OCI-LY7 (cell line): ENCODE data around the gene WDR37. TPM values are rescaled to one million over a fixed set of nuclear protein-coding genes. Genes with fewer than 3 reads are reported as not detected.

Source experiments
- BruUV-seq: library from RNA; stranded (reverse); fragments of 400-500 nt; replicated peaks from 2 replicates; lab custom pipeline; 2021; lab: Mats Ljungman, UMichigan
- CTCF ChIA-PET: fragments of 300-600 bp; sonication (Branson Sonifier 250); formaldehyde crosslinking; loops from one replicate; lab custom pipeline; 2022; ENCODE audit warnings: antibody characterized with exemption; ENCODE audit not compliant: unreplicated experiment; lab: Charles Lee
- POLR2A ChIA-PET: fragments of 300-600 bp; sonication (Branson Sonifier 250); formaldehyde crosslinking; loops from one replicate; lab custom pipeline; 2022; ENCODE audit warnings: antibody characterized with exemption; lab: Charles Lee
- DNase-seq: peaks from one replicate; pipeline ENCODE4 v3.0.0-alpha.2; 2015; ENCODE audit warnings: low spot score
- H2AFZ ChIP-seq: fragments of 200-600 bp; sonication (generic), shearing (Covaris generic); 2 replicates; pipeline ENCODE4 v1.6.1; 2014; ENCODE audit warnings: mild to moderate bottlenecking, antibody characterized with exemption, low read length, moderate library complexity
- H3K27ac ChIP-seq: fragments of 200-600 bp; sonication (generic); 2 replicates; pipeline ENCODE4 v1.5.1; 2014; ENCODE audit warnings: mixed run types, low read depth, mild to moderate bottlenecking, moderate library complexity, low read length, inconsistent platforms; ENCODE audit not compliant: poor library complexity, severe bottlenecking
- H3K36me3 ChIP-seq: fragments of 200-600 bp; sonication (generic); 2 replicates; pipeline ENCODE4 v1.6.1; 2014; ENCODE audit warnings: mild to moderate bottlenecking, antibody characterized with exemption, low read length, moderate library complexity, mixed read lengths; ENCODE audit not compliant: insufficient read depth
- H3K4me1 ChIP-seq: fragments of 200-600 bp; sonication (generic); 2 replicates; pipeline ENCODE4 v1.5.1; 2014; ENCODE audit warnings: mild to moderate bottlenecking, low read length; ENCODE audit not compliant: insufficient read depth, poor library complexity, severe bottlenecking
- H3K4me2 ChIP-seq: fragments of 200-600 bp; sonication (generic); 2 replicates; pipeline ENCODE4 v1.6.1; 2014; ENCODE audit warnings: mild to moderate bottlenecking, low read length
- H3K4me3 ChIP-seq: fragments of 200-600 bp; sonication (generic); 2 replicates; pipeline ENCODE4 v1.5.1; 2014; ENCODE audit warnings: mild to moderate bottlenecking, low read depth, low read length; ENCODE audit not compliant: poor library complexity, severe bottlenecking
- H3K79me2 ChIP-seq: fragments of 200-600 bp; sonication (generic); 2 replicates; pipeline ENCODE4 v1.6.1; 2016; ENCODE audit warnings: low read depth, mild to moderate bottlenecking, low read length, moderate library complexity, mixed read lengths; ENCODE audit not compliant: insufficient read depth
- H3K9me2 ChIP-seq: fragments of 200-600 bp; sonication (generic); 2 replicates; pipeline ENCODE4 v1.6.1; 2016; ENCODE audit warnings: mild to moderate bottlenecking, low read length, mixed read lengths; ENCODE audit not compliant: insufficient read depth
- H3K9me3 ChIP-seq: fragments of 200-600 bp; sonication (generic); 2 replicates; pipeline ENCODE4 v1.6.1; 2014; ENCODE audit warnings: mild to moderate bottlenecking, mixed run types, low read length, mixed read lengths
- H4K20me1 ChIP-seq: fragments of 200-600 bp; sonication (generic); 2 replicates; pipeline ENCODE4 v1.6.1; 2014; ENCODE audit warnings: mild to moderate bottlenecking, antibody characterized with exemption, low read length, moderate library complexity, mixed read lengths; ENCODE audit not compliant: insufficient read depth
- CTCF ChIP-seq: fragments of 200-600 bp; sonication (generic); conservative IDR thresholded peaks from 2 replicates; pipeline ENCODE4 v1.5.1; 2014; ENCODE audit warnings: mild to moderate bottlenecking, antibody characterized with exemption, low read length, moderate library complexity, mixed read lengths
- EZH2phosphoT487 ChIP-seq: fragments of 200-600 bp; sonication (generic); IDR thresholded peaks from 2 replicates; pipeline ENCODE4 v1.6.1; 2018; ENCODE audit warnings: low read depth, borderline replicate concordance, mild to moderate bottlenecking, mixed run types, antibody characterized with exemption, low read length, moderate library complexity, mixed read lengths
- intact Hi-C: fragments of 100-400 bp; cut with micrococcal nuclease; formaldehyde crosslinking; loops from one replicate; pipeline ENCODE4 v1.10.0; 2022; ENCODE audit not compliant: unreplicated experiment
- total RNA-seq, 2 experiments: library from RNA; depleted of rRNA in 1 of 2; stranded (reverse); fragments of >200 nt in 1 of 2; shearing (Covaris generic) in 1 of 2; gene quantifications; 2 replicates each; pipeline ENCODE4 v1.2.3, GENCODE V29; 2014 to 2022

WDR37 gene
- total RNA-seq, 2 experiments from 2014 or later = 9.7 to 18.9 TPM

- no peaks in the 10 kb centered on the region for H3K79me2 ChIP-seq
- H3K9me3 ChIP-seq = no peaks in the 10 kb centered on the region
- H3K4me1 ChIP-seq = peaks cover 5% of the 10 kb centered on the region
- H3K9me2 ChIP-seq = no peaks in the 10 kb centered on the region
- H2AFZ ChIP-seq = no peak overlapping the region
- DNase-seq = no peak
- no peak for TF ChIP-seq EZH2phosphoT487
- TF ChIP-seq CTCF = no peak
- no peaks in the 10 kb centered on the region for H4K20me1 ChIP-seq
- ChIA-PET CTCF (no interaction called here), POLR2A (no interaction called here)
- intact Hi-C loops = no loop called here
- no peak overlapping the region for H3K4me2 ChIP-seq
- H3K36me3 ChIP-seq = peaks cover 80% of the 10 kb centered on the region
- H3K4me3 ChIP-seq = no peak overlapping the region
- H3K27ac ChIP-seq = no peak overlapping the region
- no TSS peak for BruUV-seq
These were observed 54.5 kb downstream of the WDR37 start for GRCh38 chr10:1110674-1111119.

GRCh38 chr10:1114315-1114714 is 58.1 kb downstream of the WDR37 start:
- Histone ChIP-seq H3K36me3 (peaks cover 65% of the 10 kb centered on the region), H3K27ac (no peak overlapping the region), H3K4me3 (no peak overlapping the region), H3K79me2 (no peaks in the 10 kb centered on the region), H3K4me2 (no peak overlapping the region), H2AFZ (no peak overlapping the region), H3K9me2 (no peaks in the 10 kb centered on the region), H3K4me1 (peaks cover 7% of the 10 kb centered on the region), H3K9me3 (no peaks in the 10 kb centered on the region), H4K20me1 (no peaks in the 10 kb centered on the region)
- ChIA-PET CTCF (no interaction called here), POLR2A (no interaction called here)
- no peak for DNase-seq
- BruUV-seq = no TSS peak
- intact Hi-C loops = no loop called here
- no peak for TF ChIP-seq CTCF
- TF ChIP-seq EZH2phosphoT487 = no peak

GRCh38 chr10:1114719-1115606 is 58.8 kb downstream of the WDR37 start:
- TF ChIP-seq EZH2phosphoT487 (no peak), CTCF (no peak)
- H3K79me2 ChIP-seq = no peaks in the 10 kb centered on the region
- ChIA-PET POLR2A (interaction anchor here (0.6 kb wide), 1 partner anchor 301 kb away, joined by 3 read pairs; no protein-coding TSS in a partner anchor), CTCF (no interaction called here)
- no peak overlapping the region for H2AFZ ChIP-seq
- no TSS peak for BruUV-seq
- no peak overlapping the region for H3K4me2 ChIP-seq
- peak overlapping the region; percentile 11 for H3K27ac ChIP-seq
- DNase-seq = no peak
- peaks cover 58% of the 10 kb centered on the region; the same call in 1 of the 2 replicates for H3K36me3 ChIP-seq
- no peaks in the 10 kb centered on the region for H3K9me2 ChIP-seq
- intact Hi-C loops = no loop called here
- peaks cover 7% of the 10 kb centered on the region for H3K4me1 ChIP-seq
- no peak overlapping the region for H3K4me3 ChIP-seq
- H3K9me3 ChIP-seq = no peaks in the 10 kb centered on the region
- no peaks in the 10 kb centered on the region for H4K20me1 ChIP-seq
